ENCODE results near the gene AFF3. TPM values are rescaled to one million over a fixed set of nuclear protein-coding genes. Genes with fewer than 3 reads are reported as not detected.

Gene AFF3
- total and polyA plus RNA-seq, 2 of the 4 experiments (the other 2 are of a cell fraction) = 12.9 to 14.3 TPM

DNA sequence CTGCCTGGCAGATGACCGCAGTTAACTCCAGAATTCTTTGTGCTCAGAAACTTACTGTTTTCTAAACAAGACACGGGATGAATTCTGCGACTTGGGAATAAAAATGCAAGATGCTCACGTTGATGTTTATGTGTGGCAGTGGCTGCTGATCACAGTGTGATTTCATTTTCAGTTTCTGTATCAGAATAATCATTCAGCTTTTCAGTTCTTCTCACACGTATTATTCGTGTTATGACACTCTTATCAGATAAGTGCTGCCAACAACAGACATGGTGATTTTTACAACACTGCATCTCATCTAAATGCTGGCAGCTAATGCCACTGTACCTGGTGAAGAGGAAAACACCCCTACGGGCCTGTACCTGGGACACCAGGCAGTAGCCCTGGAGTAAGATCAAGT lies 379.7 kb downstream of the AFF3 start:
- no peak overlapping the region for H2BK120ac ChIP-seq (ENCODE audit: low read depth, low read length)
- H3K27me3 ChIP-seq (ENCODE audit: control insufficient read depth, insufficient read depth, low read length) = no peaks in the 10 kb centered on the region
- no peak overlapping the region for H2BK15ac ChIP-seq (ENCODE audit: low read depth, low read length)
- 61% methylated on average over 2 of the region's 7 CpGs; no CpG with 5 or more reads in 1 of the 2 experiments for WGBS, 2 experiments (ENCODE audit: extremely low coverage in 2 of 2, insufficient read length in 1 of 2)
- no peaks in the 10 kb centered on the region for H3K9me3 ChIP-seq (ENCODE audit: control insufficient read depth, insufficient read depth, low read length)
- ChIA-PET CTCF (interaction anchor here (0.6 kb wide), 1 partner anchor 1250 kb away, joined by 3 read pairs; no protein-coding TSS in a partner anchor), POLR2A (ENCODE audit: unreplicated experiment) (no interaction called here)
- dilution Hi-C loops (cut with HindIII; ENCODE audit: low sequenced_read_pairs, unreplicated experiment) (no loop called here), in situ Hi-C loops (cut with MboI; ENCODE audit: low sequenced_read_pairs) (no loop called here), intact Hi-C loops (cut with micrococcal nuclease) (no loop called here)
- H3K4me3 ChIP-seq (ENCODE audit: insufficient read depth, low read depth, low read length) = no peak overlapping the region
- no peak overlapping the region for H3K4me2 ChIP-seq (ENCODE audit: low read depth, low read length)
- DNase-seq = no peak
- peaks cover 2% of the 10 kb centered on the region; the same call in 1 of the 2 replicates for H3K9me1 ChIP-seq (ENCODE audit: insufficient read depth, low read length)
- H3K14ac ChIP-seq (replicated peaks; ENCODE audit: low read depth, low read length) = no peak overlapping the region
- H2AFZ ChIP-seq (replicated peaks; ENCODE audit: low read length, poor library complexity) = no peak overlapping the region
- H3K18ac ChIP-seq (ENCODE audit: low read depth, low read length) = no peak overlapping the region
- 0 out of 2 replicates have a peak, but pooled peaks cover 3% of the 10 kb centered on the region for H3K36me3 ChIP-seq (ENCODE audit: control insufficient read depth, insufficient read depth, low read length)
- no peak overlapping the region; the same call in 1 of the 2 replicates for H2AK5ac ChIP-seq (ENCODE audit: low read depth, low read length)
- 0 out of 2 replicates have a peak overlapping the region, but pooled peaks have one; percentile 32 for H4K5ac ChIP-seq (ENCODE audit: low read depth, low read length)
- no peak for TF ChIP-seq MXI1 (IDR thresholded peaks at IDR 0.05; ENCODE audit: borderline replicate concordance, low read depth, low read length)
- H4K20me1 ChIP-seq (ENCODE audit: insufficient read depth, low read length) = no peaks in the 10 kb centered on the region
- H3K4me1 ChIP-seq (ENCODE audit: control insufficient read depth, insufficient read depth, low read length) = no peaks in the 10 kb centered on the region
- no peak overlapping the region for H2BK20ac ChIP-seq (ENCODE audit: low read depth, low read length)
- H4K91ac ChIP-seq (ENCODE audit: insufficient read depth, low read depth, low read length) = no peak overlapping the region
- no peak overlapping the region for H3K4ac ChIP-seq (ENCODE audit: low read depth, low read length)
- ATAC-seq (ENCODE audit: low read depth) = no peak
- no peak overlapping the region for H3K9ac ChIP-seq (ENCODE audit: low read depth, low read length)
- H2BK5ac ChIP-seq (ENCODE audit: low read depth, low read length, poor library complexity, severe bottlenecking) = no peak overlapping the region
- H4K8ac ChIP-seq (ENCODE audit: low read depth in 2 of 2, low read length in 2 of 2) = peak overlapping the region in 1 of 2 experiments; percentile 38; a peak in 2 of 4 replicates
- no peak overlapping the region for H3K27ac ChIP-seq (ENCODE audit: insufficient read depth, low read length)
- no peak overlapping the region for H2AK9ac ChIP-seq (replicated peaks; ENCODE audit: low read depth, low read length, poor library complexity)
- H3K23ac ChIP-seq (ENCODE audit: low read depth, low read length) = no peak overlapping the region
- peaks cover 0 to 10% of the 10 kb centered on the region in 2 experiments; a peak in 1 of 4 replicates for H3K79me1 ChIP-seq (ENCODE audit: low read depth in 1 of 2, low read length in 2 of 2)
- no TSS peak for BruUV-seq (replicated peaks)
- no peak overlapping the region for H3K56ac ChIP-seq (ENCODE audit: extremely low read depth, insufficient read depth, low read length)

Data from IMR-90 (cell line).